PC-9 (cell line): ENCODE results near the gene MYO16. TPM values are rescaled to one million over a fixed set of nuclear protein-coding genes. Genes with fewer than 3 reads are reported as not detected.

Experiments
- BruUV-seq: library from RNA; stranded (reverse); fragments of 400-500 nt; replicated peaks from 2 replicates; lab custom pipeline; 2021; lab: Mats Ljungman, UMichigan
- CTCF ChIA-PET: fragments of 300-600 bp; sonication (Branson Sonifier 250); formaldehyde crosslinking; loops from one replicate; lab custom pipeline; 2022; ENCODE audit warnings: antibody characterized with exemption; lab: Charles Lee
- POLR2A ChIA-PET: fragments of 300-600 bp; sonication (Branson Sonifier 250); formaldehyde crosslinking; loops from one replicate; lab custom pipeline; 2022; ENCODE audit warnings: antibody characterized with exemption; ENCODE audit not compliant: unreplicated experiment; lab: Charles Lee
- DNase-seq, 2 experiments: peaks; one replicate each; pipeline versions ENCODE4 v3.0.0 to v3.0.0-alpha.2; 2015 to 2022; ENCODE audit warnings: mixed read lengths in 1 of 2
- H2AFZ ChIP-seq: fragments of 200-600 bp; sonication (generic); 2 replicates; pipeline ENCODE4 v1.8.1; 2017; ENCODE audit warnings: antibody characterized with exemption
- H3F3A ChIP-seq: fragments of 200-600 bp; sonication (generic); 2 replicates; pipeline ENCODE4 v1.8.1; 2017; ENCODE audit warnings: antibody characterized with exemption, mild to moderate bottlenecking, low read depth; ENCODE audit not compliant: insufficient read depth
- H3K27ac ChIP-seq: fragments of 200-600 bp; sonication (generic); 2 replicates; pipeline ENCODE4 v1.6.1; 2016; ENCODE audit warnings: mixed run types
- H3K27me3 ChIP-seq: fragments of 200-600 bp; sonication (generic); 2 replicates; pipeline ENCODE4 v1.6.1; 2016; ENCODE audit warnings: low read depth, mixed run types; ENCODE audit not compliant: insufficient read depth
- H3K36me3 ChIP-seq: fragments of 200-600 bp; sonication (generic); 2 replicates; pipeline ENCODE4 v1.6.1; 2016; ENCODE audit warnings: low read depth, mixed run types
- H3K4me1 ChIP-seq: fragments of 200-600 bp; sonication (generic); replicated peaks from 2 replicates; pipeline ENCODE4 v1.6.1; 2016; ENCODE audit warnings: mixed run types; ENCODE audit not compliant: insufficient read depth
- H3K4me2 ChIP-seq: fragments of 200-600 bp; sonication (generic); 2 replicates; pipeline ENCODE4 v1.6.1; 2017; ENCODE audit warnings: mixed run types
- H3K4me3 ChIP-seq: fragments of 200-600 bp; sonication (generic); 2 replicates; pipeline ENCODE4 v1.6.1; 2016; ENCODE audit warnings: mixed run types
- H3K79me2 ChIP-seq: fragments of 200-600 bp; sonication (generic); 2 replicates; pipeline ENCODE4 v1.6.1; 2017; ENCODE audit warnings: low read depth, mixed run types
- H3K9me2 ChIP-seq: fragments of 200-600 bp; sonication (generic); 2 replicates; pipeline ENCODE4 v1.8.1; 2017; ENCODE audit warnings: mild to moderate bottlenecking; ENCODE audit not compliant: insufficient read depth
- H3K9me3 ChIP-seq: fragments of 200-600 bp; sonication (generic); 2 replicates; pipeline ENCODE4 v1.8.1; 2016; ENCODE audit warnings: low read depth; ENCODE audit not compliant: insufficient read depth
- H4K20me1 ChIP-seq: fragments of 200-600 bp; sonication (generic); 2 replicates; pipeline ENCODE4 v1.8.1; 2017; ENCODE audit not compliant: insufficient read depth
- EZH2 ChIP-seq: fragments of 200-600 bp; sonication (generic); IDR thresholded peaks from 2 replicates; pipeline ENCODE4 v1.8.0; 2017; ENCODE audit warnings: antibody characterized with exemption, low read depth
- intact Hi-C: fragments of 100-400 bp; cut with micrococcal nuclease; formaldehyde crosslinking; loops from one replicate; pipeline ENCODE4 v1.10.0; 2022; ENCODE audit not compliant: unreplicated experiment
- total RNA-seq: library from RNA; stranded (reverse); gene quantifications from 2 replicates; pipeline ENCODE4 v1.2.3, GENCODE V29; 2021
- TF ChIP-seq, protein P1 (sequence below): fragments of 200-600 bp; sonication (generic); conservative IDR thresholded peaks from 2 replicates; pipeline ENCODE4 v1.6.1; 2017; ENCODE audit warnings: mixed run types, antibody characterized with exemption, mild to moderate bottlenecking, moderate library complexity

MYO16 gene
- total RNA-seq, 1 experiment from 2014 or later: 0.59 TPM

- CTCF ChIA-PET: no interaction called here
- no TSS peak for BruUV-seq
- H3K4me3 ChIP-seq: no peak overlapping the region
Observed at GRCh38 chr13:108785844-108786243, 156.4 kb downstream of the MYO16 start.

DNA sequence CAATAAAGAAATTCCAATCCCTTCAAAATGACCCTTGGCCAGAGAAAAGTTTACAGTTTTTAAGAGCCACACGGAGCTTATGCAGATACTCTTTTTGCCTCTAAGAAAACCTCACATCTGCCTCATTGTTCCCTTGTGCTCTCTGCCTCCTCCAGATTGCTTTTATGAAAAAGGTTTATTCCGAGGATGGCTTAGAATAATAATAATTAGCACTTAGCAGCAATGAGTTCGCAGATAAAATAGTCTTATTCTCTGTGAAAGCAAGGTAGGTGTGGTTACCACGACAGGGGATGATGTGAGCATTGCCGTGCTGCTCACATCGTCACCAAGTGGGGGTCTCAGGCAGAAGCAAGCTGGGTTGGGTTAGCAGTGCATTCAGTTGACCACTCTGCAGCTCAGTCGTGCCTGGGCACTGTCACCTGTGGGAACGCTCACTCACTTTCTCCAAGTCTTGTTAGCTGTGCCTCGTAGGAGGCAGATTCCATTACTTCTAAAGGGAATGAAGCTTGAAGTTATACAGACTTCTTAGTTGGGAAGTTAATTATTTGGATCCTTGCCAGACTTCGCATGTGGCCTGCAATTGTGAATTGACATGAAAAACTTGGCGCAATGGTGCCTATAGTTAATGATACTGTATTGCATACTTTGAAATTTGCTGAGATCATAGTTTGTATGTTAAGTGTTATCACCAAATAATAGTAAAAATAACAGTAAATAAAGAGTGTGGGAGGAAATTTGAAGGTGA, 157.2 kb downstream of the MYO16 start:
- ChIA-PET POLR2A (no interaction called here), CTCF (no interaction called here)
- Histone ChIP-seq H3F3A (no peaks in the 10 kb centered on the region), H3K79me2 (no peaks in the 10 kb centered on the region), H2AFZ (no peak overlapping the region), H3K27me3 (no peaks in the 10 kb centered on the region), H3K4me1 (no peaks in the 10 kb centered on the region), H3K9me3 (no peaks in the 10 kb centered on the region), H3K9me2 (no peaks in the 10 kb centered on the region), H3K27ac (no peak overlapping the region), H3K4me2 (no peak overlapping the region), H3K4me3 (no peak overlapping the region), H3K36me3 (no peaks in the 10 kb centered on the region), H4K20me1 (no peaks in the 10 kb centered on the region)
- intact Hi-C loops: no loop called here
- no TSS peak for BruUV-seq
- no peak for DNase-seq
- TF ChIP-seq, protein P1, sequence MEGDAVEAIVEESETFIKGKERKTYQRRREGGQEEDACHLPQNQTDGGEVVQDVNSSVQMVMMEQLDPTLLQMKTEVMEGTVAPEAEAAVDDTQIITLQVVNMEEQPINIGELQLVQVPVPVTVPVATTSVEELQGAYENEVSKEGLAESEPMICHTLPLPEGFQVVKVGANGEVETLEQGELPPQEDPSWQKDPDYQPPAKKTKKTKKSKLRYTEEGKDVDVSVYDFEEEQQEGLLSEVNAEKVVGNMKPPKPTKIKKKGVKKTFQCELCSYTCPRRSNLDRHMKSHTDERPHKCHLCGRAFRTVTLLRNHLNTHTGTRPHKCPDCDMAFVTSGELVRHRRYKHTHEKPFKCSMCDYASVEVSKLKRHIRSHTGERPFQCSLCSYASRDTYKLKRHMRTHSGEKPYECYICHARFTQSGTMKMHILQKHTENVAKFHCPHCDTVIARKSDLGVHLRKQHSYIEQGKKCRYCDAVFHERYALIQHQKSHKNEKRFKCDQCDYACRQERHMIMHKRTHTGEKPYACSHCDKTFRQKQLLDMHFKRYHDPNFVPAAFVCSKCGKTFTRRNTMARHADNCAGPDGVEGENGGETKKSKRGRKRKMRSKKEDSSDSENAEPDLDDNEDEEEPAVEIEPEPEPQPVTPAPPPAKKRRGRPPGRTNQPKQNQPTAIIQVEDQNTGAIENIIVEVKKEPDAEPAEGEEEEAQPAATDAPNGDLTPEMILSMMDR: no peak
- TF ChIP-seq EZH2: no peak

More at GRCh38 chr13:108785844-108786243, 156.4 kb downstream of the MYO16 start:
- intact Hi-C loops: no loop called here
- TF ChIP-seq, protein P1: no peak
- Histone ChIP-seq H3K4me1 (0 out of 2 replicates have a peak, but pooled peaks cover 3% of the 10 kb centered on the region), H4K20me1 (no peaks in the 10 kb centered on the region), H3F3A (no peaks in the 10 kb centered on the region), H2AFZ (no peak overlapping the region), H3K9me2 (no peaks in the 10 kb centered on the region), H3K36me3 (no peaks in the 10 kb centered on the region), H3K4me2 (no peak overlapping the region), H3K27ac (no peak overlapping the region), H3K9me3 (no peaks in the 10 kb centered on the region), H3K27me3 (no peaks in the 10 kb centered on the region), H3K79me2 (no peaks in the 10 kb centered on the region)
- no peak for DNase-seq
- POLR2A ChIA-PET: no interaction called here

- ChIA-PET CTCF (no interaction called here), POLR2A (no interaction called here)
- Histone ChIP-seq H3F3A (no peaks in the 10 kb centered on the region), H3K4me3 (no peak overlapping the region), H3K9me2 (no peaks in the 10 kb centered on the region), H3K79me2 (no peaks in the 10 kb centered on the region), H4K20me1 (no peaks in the 10 kb centered on the region), H3K36me3 (no peaks in the 10 kb centered on the region), H3K27me3 (no peaks in the 10 kb centered on the region), H3K27ac (no peak overlapping the region), H2AFZ (no peak overlapping the region), H3K9me3 (no peaks in the 10 kb centered on the region), H3K4me2 (no peak overlapping the region), H3K4me1 (no peaks in the 10 kb centered on the region)
- no peak for DNase-seq
- BruUV-seq: no TSS peak
- intact Hi-C loops: no loop called here
- TF ChIP-seq EZH2: no peak
- TF ChIP-seq, protein P1: no peak
Observed at GRCh38 chr13:108787700-108788414, 158.4 kb downstream of the MYO16 start.
